GM03348 (cell line): ENCODE results near the gene AMPD1.

Source experiments
- DNase-seq: peaks from one replicate; pipeline ENCODE4 v3.0.0; 2012; ENCODE audit warnings: low spot score

The AMPD1 gene

GRCh38 chr1:114638910-114639309 lies 56.4 kb downstream of the AMPD1 start:
- no peak for DNase-seq

GRCh38 chr1:114632427-114632826 lies 62.9 kb downstream of the AMPD1 start:
- no peak for DNase-seq

- DNase-seq: no peak
Measured at GRCh38 chr1:114627107-114627506, 68.2 kb downstream of the AMPD1 start.

GRCh38 chr1:114623364-114623763 lies 72.0 kb downstream of the AMPD1 start:
- no peak for DNase-seq
